Fibroblast of lung (primary cell): ENCODE data around the gene RAB1A.

Source experiments
- CTCF ChIP-seq, 2 donors: IDR thresholded peaks in 1 of 2; conservative IDR thresholded peaks in 1 of 2; 1 replicate in 1 of 2; 2 replicates in 1 of 2; pipeline ENCODE4 v1.5.1; 2011 to 2012; ENCODE audit warnings: low read length in 2 of 2, control low read depth in 1 of 2, inconsistent platforms in 1 of 2, low read depth in 1 of 2, mild to moderate bottlenecking in 1 of 2
- EZH2 ChIP-seq: IDR thresholded peaks from 2 replicates; pipeline ENCODE4 v1.5.1; 2012; ENCODE audit warnings: low read length, control low read depth, mild to moderate bottlenecking; ENCODE audit errors: missing control alignments

- TF ChIP-seq CTCF (conservative IDR thresholded peaks at IDR 0.05 in 1 of 2, IDR thresholded peaks at IDR 0.05 in 1 of 2; ENCODE audit: low read depth in 1 of 2, low read length in 2 of 2) (no peak), EZH2 (no peak)
These were observed 16.7 kb downstream of the RAB1A start for GRCh38 chr2:65113229-65113628.
